ENCODE measurements around the gene ANO3. TPM values are rescaled to one million over a fixed set of nuclear protein-coding genes. Genes with fewer than 3 reads are reported as not detected.

Gene ANO3
- total and polyA plus RNA-seq, 4 experiments from 2014 or later = not detected

DNA sequence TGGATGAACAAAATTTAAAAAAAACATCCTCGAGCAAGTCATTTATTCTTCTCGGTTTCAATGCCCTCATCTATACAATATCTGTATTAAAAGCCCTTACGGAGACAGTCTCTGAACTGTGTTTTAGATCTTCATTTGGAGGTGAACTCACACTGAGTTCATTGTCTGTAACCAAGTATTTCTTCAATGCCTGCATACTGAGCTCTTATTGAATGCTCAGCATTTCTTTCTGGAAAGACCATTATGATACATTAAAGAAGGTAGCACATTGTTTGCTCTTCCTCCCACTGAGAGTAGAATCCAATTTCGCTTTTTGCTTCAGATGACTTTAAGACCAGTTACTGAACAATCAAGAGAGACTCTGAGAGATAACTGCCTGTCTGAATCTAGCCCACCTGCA lies 1.7 kb upstream of the ANO3 start:
- Histone ChIP-seq H3K9me3 (ENCODE audit: control insufficient read depth in 1 of 2, low read length in 2 of 2) (no peaks in the 10 kb centered on the region), H3K4me3 (ENCODE audit: low read length in 2 of 2) (no peak overlapping the region), H3K4me1 (ENCODE audit: insufficient read depth, low read length) (no peaks in the 10 kb centered on the region), H3K27ac (ENCODE audit: low read depth, low read length) (no peak overlapping the region), H3K27me3 (ENCODE audit: insufficient read depth, low read length) (no peaks in the 10 kb centered on the region), H3K36me3 (ENCODE audit: insufficient read depth, low read length) (no peaks in the 10 kb centered on the region)
- H3K9me3 Mint-ChIP-seq = peaks cover 0 to 9% (median 3%) of the 10 kb centered on the region in 8 donors
- CTCF ChIA-PET (ENCODE audit: partially characterized antibody) = no interaction called here
- POLR2A ChIA-PET (ENCODE audit: partially characterized antibody) = no interaction called here
- no peaks in the 10 kb centered on the region for H3K27me3 Mint-ChIP-seq
- H3K27ac Mint-ChIP-seq = no peak overlapping the region
- H3K4me3 Mint-ChIP-seq = no peak overlapping the region
- peaks cover 0 to 1% (median 0%) of the 10 kb centered on the region in 4 donors for H3K4me1 Mint-ChIP-seq
- no peak for DNase-seq
- intact Hi-C loops (cut with micrococcal nuclease) = no loop called here
- no peaks in the 10 kb centered on the region for H3K36me3 Mint-ChIP-seq

DNA sequence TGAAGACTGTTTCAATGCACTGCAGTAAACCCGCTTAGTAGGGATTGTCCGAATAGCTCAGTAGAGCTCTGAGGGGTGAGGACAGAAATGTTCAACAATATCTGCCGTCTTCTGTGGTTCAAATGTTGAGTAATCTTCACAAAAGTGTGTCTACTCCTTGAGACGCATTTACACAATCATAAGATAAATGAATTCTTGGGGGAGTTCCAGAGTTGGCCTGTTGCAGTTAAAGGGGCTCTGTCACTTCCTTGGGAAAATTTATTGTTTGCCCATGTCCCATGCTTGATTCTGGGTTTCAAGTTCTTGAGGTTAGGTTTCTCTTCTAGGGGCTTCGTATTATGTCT lies 614 bp downstream of the ANO3 start:
- Mint-ChIP-seq H3K9me3 (peaks cover 1 to 9% (median 3%) of the 10 kb centered on the region in 8 donors), H3K4me3 (no peak overlapping the region), H3K27ac (no peak overlapping the region), H3K36me3 (no peaks in the 10 kb centered on the region), H3K27me3 (no peaks in the 10 kb centered on the region), H3K4me1 (peaks cover 0 to 1% (median 0%) of the 10 kb centered on the region in 4 donors)
- no peaks in the 10 kb centered on the region for H3K36me3 ChIP-seq (ENCODE audit: insufficient read depth, low read length)
- H3K4me3 ChIP-seq (ENCODE audit: low read length in 2 of 2) = no peak overlapping the region
- CTCF ChIA-PET (ENCODE audit: partially characterized antibody) = no interaction called here
- H3K4me1 ChIP-seq (ENCODE audit: insufficient read depth, low read length) = no peaks in the 10 kb centered on the region
- POLR2A ChIA-PET (ENCODE audit: partially characterized antibody) = no interaction called here
- H3K9me3 ChIP-seq (ENCODE audit: control insufficient read depth in 1 of 2, low read length in 2 of 2) = no peaks in the 10 kb centered on the region
- no peak for DNase-seq
- intact Hi-C loops (cut with micrococcal nuclease) = no loop called here
- H3K27me3 ChIP-seq (ENCODE audit: insufficient read depth, low read length) = no peaks in the 10 kb centered on the region
- H3K27ac ChIP-seq (ENCODE audit: low read depth, low read length) = no peak overlapping the region

DNA sequence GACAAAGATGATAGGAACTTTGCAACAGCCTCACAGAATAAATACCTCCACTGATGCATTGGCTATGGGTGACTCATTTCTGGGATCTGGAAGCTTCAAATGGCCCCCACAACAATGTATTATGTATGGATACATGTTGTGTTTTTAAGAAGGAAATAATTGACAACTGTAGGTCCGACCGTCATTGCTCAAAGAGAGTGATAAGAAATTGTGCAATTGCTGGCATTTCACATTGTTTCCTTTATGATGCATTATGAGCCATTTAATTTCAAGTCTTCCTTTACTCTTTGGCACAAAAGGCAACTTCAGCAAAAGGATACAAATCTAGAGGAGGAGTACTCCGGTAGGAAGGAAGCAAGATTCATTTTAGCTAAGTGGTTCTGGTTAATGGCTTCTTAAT lies 2.0 kb downstream of the ANO3 start:
- H3K27ac Mint-ChIP-seq = no peak overlapping the region
- H3K4me3 ChIP-seq (ENCODE audit: low read length in 2 of 2) = no peak overlapping the region
- ChIA-PET POLR2A (ENCODE audit: partially characterized antibody) (no interaction called here), CTCF (ENCODE audit: partially characterized antibody) (no interaction called here)
- H3K9me3 ChIP-seq (ENCODE audit: control insufficient read depth in 1 of 2, low read length in 2 of 2) = no peaks in the 10 kb centered on the region
- no peaks in the 10 kb centered on the region for H3K27me3 Mint-ChIP-seq
- H3K36me3 ChIP-seq (ENCODE audit: insufficient read depth, low read length) = no peaks in the 10 kb centered on the region
- H3K4me3 Mint-ChIP-seq = no peak overlapping the region
- peaks cover 1 to 9% (median 3%) of the 10 kb centered on the region in 8 donors for H3K9me3 Mint-ChIP-seq
- no peaks in the 10 kb centered on the region for H3K27me3 ChIP-seq (ENCODE audit: insufficient read depth, low read length)
- H3K36me3 Mint-ChIP-seq = no peaks in the 10 kb centered on the region
- intact Hi-C loops (cut with micrococcal nuclease) = no loop called here
- no peaks in the 10 kb centered on the region for H3K4me1 ChIP-seq (ENCODE audit: insufficient read depth, low read length)
- no peak for DNase-seq
- H3K4me1 Mint-ChIP-seq = peaks cover 0 to 1% (median 0%) of the 10 kb centered on the region in 4 donors
- H3K27ac ChIP-seq (ENCODE audit: low read depth, low read length) = no peak overlapping the region

DNA sequence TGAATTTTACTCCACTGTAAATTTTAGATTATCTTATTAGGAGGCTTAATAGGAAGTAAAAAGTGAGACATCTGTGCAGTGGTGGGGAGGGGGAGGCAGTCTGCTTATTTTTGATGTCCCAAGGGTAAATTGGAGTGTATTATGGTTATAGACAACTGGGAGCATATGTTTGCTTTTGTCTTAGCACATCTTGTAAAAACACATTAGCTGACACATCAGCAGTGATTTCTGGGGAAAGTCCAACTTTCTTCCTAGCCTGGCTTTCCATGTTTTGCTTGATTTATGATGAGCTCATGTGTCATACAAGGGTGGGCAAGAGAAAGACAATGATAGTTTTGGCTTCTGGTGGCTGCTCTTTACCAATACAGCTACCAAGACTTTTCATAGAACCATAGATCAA lies 4.0 kb downstream of the ANO3 start:
- no peak overlapping the region for H3K27ac ChIP-seq (ENCODE audit: low read depth, low read length)
- Mint-ChIP-seq H3K9me3 (peaks cover 0 to 6% (median 2%) of the 10 kb centered on the region in 8 donors), H3K4me3 (no peak overlapping the region), H3K4me1 (peaks cover 0 to 1% (median 0%) of the 10 kb centered on the region in 4 donors), H3K27me3 (no peaks in the 10 kb centered on the region), H3K36me3 (no peaks in the 10 kb centered on the region), H3K27ac (no peak overlapping the region)
- ChIA-PET CTCF (ENCODE audit: partially characterized antibody) (no interaction called here), POLR2A (ENCODE audit: partially characterized antibody) (no interaction called here)
- intact Hi-C loops (cut with micrococcal nuclease) = no loop called here
- no peak for DNase-seq
- H3K9me3 ChIP-seq (ENCODE audit: control insufficient read depth in 1 of 2, low read length in 2 of 2) = no peaks in the 10 kb centered on the region
- no peaks in the 10 kb centered on the region for H3K36me3 ChIP-seq (ENCODE audit: insufficient read depth, low read length)
- H3K27me3 ChIP-seq (ENCODE audit: insufficient read depth, low read length) = no peaks in the 10 kb centered on the region
- no peak overlapping the region for H3K4me3 ChIP-seq (ENCODE audit: low read length in 2 of 2)
- H3K4me1 ChIP-seq (ENCODE audit: insufficient read depth, low read length) = no peaks in the 10 kb centered on the region

DNA sequence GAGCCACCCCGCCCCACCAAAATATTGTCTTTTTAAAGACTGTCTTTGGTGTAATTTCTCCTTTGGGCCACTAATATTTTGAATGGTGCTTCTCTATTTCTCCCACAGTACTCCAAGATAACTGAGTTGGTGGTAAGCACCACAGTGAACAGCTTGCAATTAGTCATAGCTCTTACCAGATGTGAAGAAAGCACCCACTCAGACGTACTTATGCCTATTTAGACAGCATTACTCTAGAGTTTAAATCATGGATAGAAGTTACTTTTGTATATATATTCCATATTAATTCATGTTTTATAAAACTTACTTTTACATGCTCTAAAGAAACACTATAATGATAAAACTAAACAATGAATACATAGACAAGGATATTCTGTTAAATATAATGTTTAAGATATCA lies 12.7 kb downstream of the ANO3 start:
- no peak for DNase-seq
- Mint-ChIP-seq H3K27me3 (no peaks in the 10 kb centered on the region), H3K4me1 (no peaks in the 10 kb centered on the region), H3K36me3 (no peaks in the 10 kb centered on the region), H3K9me3 (peaks cover 0 to 4% (median 0%) of the 10 kb centered on the region in 8 donors), H3K27ac (no peak overlapping the region), H3K4me3 (no peak overlapping the region)
- no peaks in the 10 kb centered on the region for H3K36me3 ChIP-seq (ENCODE audit: insufficient read depth, low read length)
- intact Hi-C loops (cut with micrococcal nuclease) = no loop called here
- ChIA-PET POLR2A (ENCODE audit: partially characterized antibody) (no interaction called here), CTCF (ENCODE audit: partially characterized antibody) (no interaction called here)
- H3K4me1 ChIP-seq (ENCODE audit: insufficient read depth, low read length) = no peaks in the 10 kb centered on the region
- no peaks in the 10 kb centered on the region for H3K9me3 ChIP-seq (ENCODE audit: control insufficient read depth in 1 of 2, low read length in 2 of 2)
- no peaks in the 10 kb centered on the region for H3K27me3 ChIP-seq (ENCODE audit: insufficient read depth, low read length)
- H3K4me3 ChIP-seq (ENCODE audit: low read length in 2 of 2) = no peak overlapping the region
- H3K27ac ChIP-seq (ENCODE audit: low read depth, low read length) = no peak overlapping the region

DNA sequence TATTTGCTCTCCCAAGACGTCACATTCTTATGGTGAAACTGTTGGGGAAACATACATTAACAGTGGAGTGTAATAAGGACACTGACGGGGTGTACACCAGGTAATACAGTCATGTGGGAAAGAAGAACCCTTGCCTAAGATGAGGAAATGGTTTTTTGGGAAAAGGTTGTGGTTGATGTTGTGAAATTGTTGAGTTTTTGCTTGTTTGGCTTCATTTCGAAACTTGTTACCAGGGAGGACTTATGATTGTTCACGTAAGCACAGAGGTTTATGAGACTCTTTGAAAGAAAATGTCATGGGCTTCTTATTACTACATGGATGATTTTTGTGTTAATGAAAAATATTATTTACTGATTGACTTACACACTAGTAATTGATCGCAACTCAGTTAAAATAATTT lies 16.8 kb downstream of the ANO3 start:
- H3K36me3 Mint-ChIP-seq = no peaks in the 10 kb centered on the region

DNA sequence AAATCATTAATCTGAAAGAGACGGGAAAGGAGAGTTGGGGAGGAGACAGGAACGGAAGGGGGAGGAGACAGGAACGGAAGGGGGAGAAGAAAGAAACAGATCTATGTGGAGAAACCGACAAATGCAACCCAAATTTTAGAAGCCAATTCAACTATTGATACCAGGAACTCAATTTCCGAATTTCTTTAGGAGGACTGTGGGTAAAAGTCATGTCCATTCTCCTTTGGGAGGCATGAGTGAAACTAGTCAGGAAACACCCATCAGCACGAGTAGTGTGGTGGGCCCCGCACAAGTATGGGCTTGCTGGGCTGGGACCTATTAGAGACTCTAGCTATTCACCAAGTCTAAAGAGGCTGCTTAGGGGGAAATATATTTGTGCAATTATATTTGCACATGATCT lies 18.1 kb downstream of the ANO3 start:
- Histone ChIP-seq H3K27ac (ENCODE audit: low read depth, low read length) (no peak overlapping the region), H3K9me3 (ENCODE audit: control insufficient read depth in 1 of 2, low read length in 2 of 2) (no peaks in the 10 kb centered on the region), H3K4me3 (ENCODE audit: low read length in 2 of 2) (no peak overlapping the region), H3K27me3 (ENCODE audit: insufficient read depth, low read length) (no peaks in the 10 kb centered on the region), H3K36me3 (ENCODE audit: insufficient read depth, low read length) (no peaks in the 10 kb centered on the region), H3K4me1 (ENCODE audit: insufficient read depth, low read length) (no peaks in the 10 kb centered on the region)
- Mint-ChIP-seq H3K36me3 (no peaks in the 10 kb centered on the region), H3K4me1 (no peaks in the 10 kb centered on the region), H3K4me3 (no peak overlapping the region), H3K27me3 (no peaks in the 10 kb centered on the region), H3K9me3 (peaks cover 0 to 10% (median 5%) of the 10 kb centered on the region in 8 donors), H3K27ac (no peak overlapping the region)
- intact Hi-C loops (cut with micrococcal nuclease) = no loop called here
- DNase-seq = no peak
- ChIA-PET POLR2A (ENCODE audit: partially characterized antibody) (no interaction called here), CTCF (ENCODE audit: partially characterized antibody) (no interaction called here)

More for the DNA sequence above, 16.8 kb downstream of the ANO3 start:
- Histone ChIP-seq H3K9me3 (ENCODE audit: control insufficient read depth in 1 of 2, low read length in 2 of 2) (no peaks in the 10 kb centered on the region), H3K27ac (ENCODE audit: low read depth, low read length) (no peak overlapping the region), H3K27me3 (ENCODE audit: insufficient read depth, low read length) (no peaks in the 10 kb centered on the region), H3K4me1 (ENCODE audit: insufficient read depth, low read length) (no peaks in the 10 kb centered on the region), H3K36me3 (ENCODE audit: insufficient read depth, low read length) (no peaks in the 10 kb centered on the region), H3K4me3 (ENCODE audit: low read length in 2 of 2) (no peak overlapping the region)
- ChIA-PET POLR2A (ENCODE audit: partially characterized antibody) (no interaction called here), CTCF (ENCODE audit: partially characterized antibody) (no interaction called here)
- peaks cover 0 to 10% (median 4%) of the 10 kb centered on the region in 8 donors for H3K9me3 Mint-ChIP-seq
- no peaks in the 10 kb centered on the region for H3K27me3 Mint-ChIP-seq
- H3K4me1 Mint-ChIP-seq = no peaks in the 10 kb centered on the region
- H3K27ac Mint-ChIP-seq = no peak overlapping the region
- DNase-seq = no peak
- intact Hi-C loops (cut with micrococcal nuclease) = no loop called here
- H3K4me3 Mint-ChIP-seq = no peak overlapping the region

DNA sequence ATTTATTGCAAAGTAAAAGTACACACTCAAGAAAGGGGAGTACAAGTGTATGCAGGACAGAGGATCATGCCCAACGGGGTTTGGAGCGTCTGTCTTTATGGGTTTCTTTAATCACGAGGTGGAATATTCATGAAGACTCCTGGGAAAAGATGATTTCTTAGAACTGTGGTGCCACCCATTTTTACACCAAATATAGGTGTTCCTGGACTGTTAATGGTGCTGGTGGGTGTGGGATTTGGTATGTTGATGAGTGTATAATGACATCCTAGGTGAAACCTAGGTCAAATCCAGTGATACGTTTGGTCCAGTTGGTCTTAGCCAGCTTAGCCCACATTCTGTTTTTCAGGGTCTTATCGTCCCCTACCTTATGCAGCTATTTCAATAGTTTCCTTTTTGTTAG lies 21.1 kb downstream of the ANO3 start:
- Mint-ChIP-seq H3K9me3 (peaks cover 0 to 10% (median 6%) of the 10 kb centered on the region in 8 donors), H3K4me3 (no peak overlapping the region), H3K36me3 (no peaks in the 10 kb centered on the region), H3K27me3 (no peaks in the 10 kb centered on the region), H3K4me1 (no peaks in the 10 kb centered on the region), H3K27ac (no peak overlapping the region)
- no peak for DNase-seq
- intact Hi-C loops (cut with micrococcal nuclease) = no loop called here
- H3K4me1 ChIP-seq (ENCODE audit: insufficient read depth, low read length) = no peaks in the 10 kb centered on the region
- no peaks in the 10 kb centered on the region for H3K9me3 ChIP-seq (ENCODE audit: control insufficient read depth in 1 of 2, low read length in 2 of 2)
- H3K27me3 ChIP-seq (ENCODE audit: insufficient read depth, low read length) = no peaks in the 10 kb centered on the region
- ChIA-PET CTCF (ENCODE audit: partially characterized antibody) (no interaction called here), POLR2A (ENCODE audit: partially characterized antibody) (no interaction called here)
- H3K4me3 ChIP-seq (ENCODE audit: low read length in 2 of 2) = no peak overlapping the region
- no peak overlapping the region for H3K27ac ChIP-seq (ENCODE audit: low read depth, low read length)
- H3K36me3 ChIP-seq (ENCODE audit: insufficient read depth, low read length) = no peaks in the 10 kb centered on the region

All from CD4-positive, alpha-beta memory T cell (primary cell).